Astrocyte (in vitro differentiated cells and primary cell): ENCODE results near the gene OLFML2B.

Experiments
- EZH2 ChIP-seq: IDR thresholded peaks from 2 replicates; pipeline ENCODE4 v1.6.1; 2012; ENCODE audit warnings: mild to moderate bottlenecking, low read length, inconsistent platforms; ENCODE audit not compliant: insufficient read depth
- TF ChIP-seq, protein P1 (sequence below): IDR thresholded peaks from 2 replicates; pipeline ENCODE4 v1.5.1; 2011; ENCODE audit warnings: low read depth, mild to moderate bottlenecking, inconsistent platforms, low read length, moderate library complexity; ENCODE audit not compliant: insufficient read depth

DNA sequence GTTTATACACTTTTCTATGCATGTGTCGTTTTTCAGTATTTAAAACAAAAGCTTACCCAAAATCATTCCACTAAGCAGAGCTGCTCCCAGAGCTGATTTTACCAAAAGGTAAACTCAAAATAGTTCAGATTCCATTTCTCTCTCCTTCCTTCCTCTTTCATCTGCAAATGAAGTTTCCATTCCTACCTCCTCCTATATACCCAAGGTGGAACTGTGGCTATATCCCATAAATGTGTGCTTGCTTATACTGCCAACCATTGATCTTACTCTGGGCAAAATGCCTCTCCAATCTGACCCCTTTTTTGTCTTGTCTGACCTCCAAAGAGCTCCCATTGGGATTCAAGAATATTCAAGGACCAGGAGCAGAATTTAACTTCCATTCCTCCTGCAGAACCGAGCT, 9.5 kb downstream of the OLFML2B start:
- TF ChIP-seq, protein P1, sequence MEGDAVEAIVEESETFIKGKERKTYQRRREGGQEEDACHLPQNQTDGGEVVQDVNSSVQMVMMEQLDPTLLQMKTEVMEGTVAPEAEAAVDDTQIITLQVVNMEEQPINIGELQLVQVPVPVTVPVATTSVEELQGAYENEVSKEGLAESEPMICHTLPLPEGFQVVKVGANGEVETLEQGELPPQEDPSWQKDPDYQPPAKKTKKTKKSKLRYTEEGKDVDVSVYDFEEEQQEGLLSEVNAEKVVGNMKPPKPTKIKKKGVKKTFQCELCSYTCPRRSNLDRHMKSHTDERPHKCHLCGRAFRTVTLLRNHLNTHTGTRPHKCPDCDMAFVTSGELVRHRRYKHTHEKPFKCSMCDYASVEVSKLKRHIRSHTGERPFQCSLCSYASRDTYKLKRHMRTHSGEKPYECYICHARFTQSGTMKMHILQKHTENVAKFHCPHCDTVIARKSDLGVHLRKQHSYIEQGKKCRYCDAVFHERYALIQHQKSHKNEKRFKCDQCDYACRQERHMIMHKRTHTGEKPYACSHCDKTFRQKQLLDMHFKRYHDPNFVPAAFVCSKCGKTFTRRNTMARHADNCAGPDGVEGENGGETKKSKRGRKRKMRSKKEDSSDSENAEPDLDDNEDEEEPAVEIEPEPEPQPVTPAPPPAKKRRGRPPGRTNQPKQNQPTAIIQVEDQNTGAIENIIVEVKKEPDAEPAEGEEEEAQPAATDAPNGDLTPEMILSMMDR: no peak
- no peak for TF ChIP-seq EZH2
